SU-DHL-6 (cell line): ENCODE measurements around the gene LRRFIP1.

Experiments used
- H2AFZ ChIP-seq: fragments of 200-600 bp; sonication (generic); 2 replicates; pipeline ENCODE4 v1.6.1; 2014; ENCODE audit warnings: low read depth, mild to moderate bottlenecking, moderate library complexity, mixed read lengths, antibody characterized with exemption, low read length; ENCODE audit not compliant: severe bottlenecking
- H3F3A ChIP-seq: fragments of 200-600 bp; shearing (Covaris generic); 2 replicates; pipeline ENCODE4 v1.6.0; 2016; ENCODE audit warnings: antibody characterized with exemption, mild to moderate bottlenecking; ENCODE audit not compliant: insufficient read depth
- H3K27ac ChIP-seq: fragments of 200-600 bp; sonication (generic); 2 replicates; pipeline ENCODE4 v1.5.1; 2016; ENCODE audit warnings: low read depth, mild to moderate bottlenecking, low read length, moderate library complexity, mixed read lengths
- H3K27me3 ChIP-seq: fragments of 200-600 bp; sonication (generic), shearing (Covaris generic); 2 replicates; pipeline ENCODE4 v1.6.0; 2014; ENCODE audit warnings: mild to moderate bottlenecking, low read length
- H3K36me3 ChIP-seq: fragments of 200-600 bp; sonication (generic); 2 replicates; pipeline ENCODE4 v1.6.1; 2014; ENCODE audit warnings: mild to moderate bottlenecking, low read length, mixed read lengths
- H3K4me2 ChIP-seq: fragments of 300-600, 200-600 bp; shearing (Covaris generic), sonication (generic); 2 replicates; pipeline ENCODE4 v1.6.0; 2014; ENCODE audit warnings: low read length, low read depth, mild to moderate bottlenecking; ENCODE audit not compliant: poor library complexity, severe bottlenecking
- H3K4me3 ChIP-seq: fragments of 200-600 bp; sonication (generic); 2 replicates; pipeline ENCODE4 v1.5.1; 2014; ENCODE audit warnings: antibody characterized with exemption, low read length, mild to moderate bottlenecking, mixed read lengths; ENCODE audit not compliant: insufficient read depth, poor library complexity, severe bottlenecking
- H3K79me2 ChIP-seq: fragments of 200-600 bp; sonication (generic); 2 replicates; pipeline ENCODE4 v1.6.1; 2014; ENCODE audit warnings: mild to moderate bottlenecking, low read length, moderate library complexity; ENCODE audit not compliant: insufficient read depth
- H3K9ac ChIP-seq: fragments of 200-600 bp; sonication (generic); 2 replicates; pipeline ENCODE4 v1.7.0; 2014; ENCODE audit warnings: mild to moderate bottlenecking, low read length
- H3K9me2 ChIP-seq: fragments of 200-600 bp; sonication (generic); replicated peaks from 2 replicates; pipeline ENCODE4 v1.6.1; 2014; ENCODE audit warnings: low read length; ENCODE audit not compliant: insufficient read depth
- H3K9me3 ChIP-seq: fragments of 200-600 bp; sonication (generic); 2 replicates; pipeline ENCODE4 v1.6.1; 2014; ENCODE audit warnings: low read length, mixed read lengths; ENCODE audit not compliant: insufficient read depth
- H4K20me1 ChIP-seq: fragments of 200-600 bp; sonication (generic); 2 replicates; pipeline ENCODE4 v1.6.1; 2014; ENCODE audit warnings: low read depth, mild to moderate bottlenecking, antibody characterized with exemption, low read length, moderate library complexity, mixed read lengths
- CTCF ChIP-seq: fragments of 200-600 bp; sonication (generic); IDR thresholded peaks from one replicate; pipeline ENCODE4 v1.5.1; 2017; ENCODE audit warnings: antibody characterized with exemption, mild to moderate bottlenecking, low read length, moderate library complexity; ENCODE audit not compliant: insufficient read depth, poor library complexity, severe bottlenecking
- EZH2phosphoT487 ChIP-seq: fragments of 200-600 bp; sonication (generic), shearing (Covaris generic); conservative IDR thresholded peaks from 2 replicates; pipeline ENCODE4 v1.6.1; 2018; ENCODE audit warnings: mild to moderate bottlenecking, antibody characterized with exemption, low read length, moderate library complexity, mixed read lengths

LRRFIP1 gene

GRCh38 chr2:237746302-237747080 lies 119.1 kb downstream of the LRRFIP1 start:
- no peaks in the 10 kb centered on the region for H3K36me3 ChIP-seq

GRCh38 chr2:237747189-237747588 lies 119.8 kb downstream of the LRRFIP1 start:
- Histone ChIP-seq H3K9ac (no peak overlapping the region), H3K27ac (no peak overlapping the region), H3K36me3 (no peaks in the 10 kb centered on the region), H3K9me2 (no peaks in the 10 kb centered on the region), H3F3A (no peaks in the 10 kb centered on the region), H3K27me3 (no peaks in the 10 kb centered on the region), H2AFZ (no peak overlapping the region), H4K20me1 (no peaks in the 10 kb centered on the region), H3K4me2 (no peak overlapping the region), H3K79me2 (no peaks in the 10 kb centered on the region), H3K4me3 (no peak overlapping the region), H3K9me3 (no peaks in the 10 kb centered on the region)
- TF ChIP-seq CTCF (no peak), EZH2phosphoT487 (no peak)

More at GRCh38 chr2:237746302-237747080, 119.1 kb downstream of the LRRFIP1 start:
- Histone ChIP-seq H3K9me3 (no peaks in the 10 kb centered on the region), H3K9me2 (no peaks in the 10 kb centered on the region), H3K27ac (no peak overlapping the region), H4K20me1 (no peaks in the 10 kb centered on the region), H2AFZ (no peak overlapping the region), H3K9ac (no peak overlapping the region), H3K79me2 (no peaks in the 10 kb centered on the region), H3K4me3 (no peak overlapping the region), H3F3A (no peaks in the 10 kb centered on the region), H3K4me2 (no peak overlapping the region), H3K27me3 (no peaks in the 10 kb centered on the region)
- TF ChIP-seq EZH2phosphoT487 (no peak), CTCF (no peak)

GRCh38 chr2:237749002-237749401 lies 121.6 kb downstream of the LRRFIP1 start:
- Histone ChIP-seq H3K36me3 (no peaks in the 10 kb centered on the region), H3K9ac (no peak overlapping the region), H3K9me2 (no peaks in the 10 kb centered on the region), H3K9me3 (no peaks in the 10 kb centered on the region), H4K20me1 (no peaks in the 10 kb centered on the region), H3K4me3 (no peak overlapping the region), H3K27ac (no peak overlapping the region), H3K79me2 (no peaks in the 10 kb centered on the region), H3K4me2 (no peak overlapping the region), H3K27me3 (no peaks in the 10 kb centered on the region), H2AFZ (no peak overlapping the region), H3F3A (no peaks in the 10 kb centered on the region)
- TF ChIP-seq EZH2phosphoT487: no peak
- TF ChIP-seq CTCF: no peak
